ENCODE measurements around the gene RAMAC. TPM values are rescaled to one million over a fixed set of nuclear protein-coding genes. Genes with fewer than 3 reads are reported as not detected.

The RAMAC gene
- total and polyA plus RNA-seq, 2 of the 8 experiments (the other 6 are each of a cell fraction or from before 2014, with no cell fraction given), result 20.7 to 32.9 TPM

DNA sequence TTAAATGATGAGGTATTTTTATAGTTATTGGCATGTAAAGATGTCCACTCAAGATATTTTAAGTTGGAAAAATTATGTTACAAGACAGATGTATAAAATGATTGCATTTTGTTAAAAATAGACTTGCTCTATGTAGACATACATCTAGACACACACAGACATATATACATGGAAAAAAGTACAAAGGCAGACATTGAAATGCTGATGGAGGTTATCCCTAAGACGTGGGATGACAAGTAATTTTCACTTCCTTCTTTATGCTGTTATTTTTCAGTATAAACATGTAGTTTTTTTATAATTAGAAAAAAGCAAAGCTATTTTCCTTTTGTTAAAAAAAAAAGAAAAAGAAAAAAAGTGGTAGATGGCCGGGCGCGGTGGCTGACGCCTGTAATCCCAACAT is 40.7 kb upstream of the RAMAC start (continued):
- TF ChIP-seq, protein P1, sequence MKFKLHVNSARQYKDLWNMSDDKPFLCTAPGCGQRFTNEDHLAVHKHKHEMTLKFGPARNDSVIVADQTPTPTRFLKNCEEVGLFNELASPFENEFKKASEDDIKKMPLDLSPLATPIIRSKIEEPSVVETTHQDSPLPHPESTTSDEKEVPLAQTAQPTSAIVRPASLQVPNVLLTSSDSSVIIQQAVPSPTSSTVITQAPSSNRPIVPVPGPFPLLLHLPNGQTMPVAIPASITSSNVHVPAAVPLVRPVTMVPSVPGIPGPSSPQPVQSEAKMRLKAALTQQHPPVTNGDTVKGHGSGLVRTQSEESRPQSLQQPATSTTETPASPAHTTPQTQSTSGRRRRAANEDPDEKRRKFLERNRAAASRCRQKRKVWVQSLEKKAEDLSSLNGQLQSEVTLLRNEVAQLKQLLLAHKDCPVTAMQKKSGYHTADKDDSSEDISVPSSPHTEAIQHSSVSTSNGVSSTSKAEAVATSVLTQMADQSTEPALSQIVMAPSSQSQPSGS (IDR thresholded peaks at IDR 0.05; ENCODE audit: low read length), result no peak
- no peak for TF ChIP-seq RBBP5 (IDR thresholded peaks at IDR 0.05; ENCODE audit: borderline replicate concordance, low read depth, low read length)
- TF ChIP-seq CTBP2 (IDR thresholded peaks at IDR 0.05; ENCODE audit: borderline replicate concordance, insufficient read depth, insufficient read length, low read length), result no peak
- no peak for TF ChIP-seq MAFK (IDR thresholded peaks at IDR 0.05; ENCODE audit: low read depth, low read length)
- no peak for TF ChIP-seq CBX5 (IDR thresholded peaks at IDR 0.05; ENCODE audit: low read depth, low read length)
- no peak for TF ChIP-seq POLR2A (IDR thresholded peaks at IDR 0.05; ENCODE audit: control extremely low read depth in 1 of 2, low read depth in 2 of 2, low read length in 2 of 2)
